Activated T-cell treated with anti-CD3 and anti-CD28 coated beads, Interleukin-2, amount 50 U/mL, for 48 hours (primary cell): ENCODE results near the gene MAML1.
A peak's percentile ranks its signal among the peaks of the same experiment; 100 is the strongest.
"Not testable (repeated sequence)": the region's sequence is repeated elsewhere in the genome, so short reads cannot be mapped to it uniquely, and the experiment has no call there.

ENCODE experiments used
- DNase-seq, 2 experiments: peaks; one replicate each; pipeline ENCODE4 v3.0.0-alpha.2; 2020

Gene MAML1

DNA sequence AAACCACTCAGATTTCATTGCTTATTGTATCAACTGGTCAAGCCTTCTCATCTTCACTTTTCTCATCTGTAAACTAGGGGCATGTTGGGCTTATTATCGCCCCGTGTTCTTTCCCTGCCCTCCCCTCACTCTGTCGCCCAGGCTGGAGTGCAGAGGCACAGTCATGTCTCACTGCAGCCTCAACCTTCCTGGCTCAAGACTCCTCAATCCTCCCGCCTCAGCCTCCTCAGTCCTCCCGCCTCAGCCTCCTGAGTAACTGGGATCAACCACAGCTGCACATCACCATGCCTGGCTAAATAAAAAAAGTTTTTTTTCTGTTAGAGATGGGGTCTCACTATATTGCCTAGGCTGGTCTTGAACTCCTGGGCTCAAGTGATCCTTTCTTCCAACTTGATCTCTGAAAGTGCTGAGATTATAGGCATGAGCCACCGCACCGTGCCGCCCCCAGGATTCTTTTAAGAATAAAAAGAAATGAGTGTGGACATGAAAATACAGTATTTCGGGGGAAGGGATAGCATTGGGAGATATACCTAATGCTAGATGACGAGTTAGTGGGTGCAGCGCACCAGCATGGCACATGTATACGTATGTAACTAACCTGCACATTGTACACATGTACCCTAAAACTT lies 2.0 kb downstream of the MAML1 start:
- peak in 1 of 2 experiments; percentile 22 for DNase-seq

DNA sequence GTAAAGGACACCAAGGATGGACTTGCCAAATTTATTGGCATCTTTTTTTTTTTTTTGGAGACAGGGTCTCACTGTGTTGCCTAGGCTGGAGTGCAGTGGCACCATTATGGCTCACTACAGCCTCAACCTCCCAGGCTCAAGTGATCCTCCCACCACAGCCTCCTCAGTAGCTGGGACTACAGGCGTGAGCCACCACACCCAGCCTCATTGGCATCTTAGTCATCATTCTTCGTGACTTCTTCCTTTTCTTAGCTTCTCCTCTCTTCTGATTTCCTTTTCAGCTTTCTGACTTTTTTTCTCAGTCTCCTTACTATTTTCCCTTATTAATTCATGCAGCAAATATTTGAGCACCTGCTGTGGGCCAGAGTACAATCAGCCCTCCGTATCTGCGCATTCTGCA lies 6.1 kb downstream of the MAML1 start:
- peak in 1 of 2 experiments; percentile 17 for DNase-seq

DNA sequence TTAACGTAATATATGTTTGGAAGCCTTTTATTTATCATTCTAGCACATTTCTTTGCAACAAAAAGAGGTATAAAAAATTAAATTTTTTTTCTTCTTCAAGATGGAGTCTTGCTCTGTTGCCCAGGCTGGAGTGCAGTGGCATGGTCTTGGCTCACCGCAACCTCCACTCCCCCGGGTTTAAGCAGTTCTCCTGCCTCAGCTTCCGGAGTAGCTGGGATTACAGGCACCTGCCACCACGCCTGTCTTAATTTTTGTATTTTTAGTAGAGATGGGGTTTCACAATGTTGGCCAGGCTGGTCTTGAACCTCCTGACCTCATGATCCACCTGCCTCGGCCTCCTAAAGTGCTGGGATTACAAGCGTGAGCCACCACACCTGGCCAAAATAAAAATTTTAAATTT lies 11.5 kb downstream of the MAML1 start:
- not testable (repeated sequence) for DNase-seq

DNA sequence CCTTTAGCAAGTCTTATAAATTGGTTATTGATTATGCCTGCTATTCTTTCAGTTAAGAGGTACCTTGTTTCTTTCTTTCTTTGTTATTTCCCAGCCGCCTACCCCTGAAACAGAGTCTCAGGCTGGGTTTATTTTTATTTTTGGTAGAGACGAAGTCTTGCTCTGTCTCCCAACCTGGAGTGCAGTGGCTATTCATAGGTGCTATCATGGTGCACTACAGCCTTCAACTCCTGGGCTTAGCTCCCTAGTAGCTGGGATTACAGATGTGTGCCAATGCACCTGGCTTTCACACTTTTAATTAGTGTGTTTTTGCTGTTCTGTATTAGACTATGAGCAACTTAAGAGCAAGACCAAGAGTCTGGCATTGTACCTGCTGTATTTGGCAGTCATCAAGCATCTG lies 14.2 kb downstream of the MAML1 start:
- DNase-seq, result no peak

DNA sequence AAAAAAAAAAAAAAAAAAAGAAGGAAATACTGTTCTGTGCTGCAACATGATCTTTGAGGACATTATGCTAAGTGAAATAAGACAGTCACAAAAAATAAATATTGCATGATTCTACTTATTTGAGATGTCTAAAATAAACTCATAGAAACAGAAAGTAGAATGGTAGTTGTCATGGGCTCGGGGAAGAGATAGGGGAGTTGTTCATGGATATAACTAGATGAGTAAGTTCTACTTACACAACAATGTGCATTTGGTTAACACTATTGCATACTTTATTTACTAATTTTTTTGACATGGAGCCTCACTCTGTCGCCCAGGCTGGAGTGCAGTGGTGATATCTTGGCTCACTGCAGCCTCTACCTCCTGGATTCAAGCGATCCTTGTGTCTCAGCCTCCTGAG lies 15.2 kb downstream of the MAML1 start:
- DNase-seq, result no peak

DNA sequence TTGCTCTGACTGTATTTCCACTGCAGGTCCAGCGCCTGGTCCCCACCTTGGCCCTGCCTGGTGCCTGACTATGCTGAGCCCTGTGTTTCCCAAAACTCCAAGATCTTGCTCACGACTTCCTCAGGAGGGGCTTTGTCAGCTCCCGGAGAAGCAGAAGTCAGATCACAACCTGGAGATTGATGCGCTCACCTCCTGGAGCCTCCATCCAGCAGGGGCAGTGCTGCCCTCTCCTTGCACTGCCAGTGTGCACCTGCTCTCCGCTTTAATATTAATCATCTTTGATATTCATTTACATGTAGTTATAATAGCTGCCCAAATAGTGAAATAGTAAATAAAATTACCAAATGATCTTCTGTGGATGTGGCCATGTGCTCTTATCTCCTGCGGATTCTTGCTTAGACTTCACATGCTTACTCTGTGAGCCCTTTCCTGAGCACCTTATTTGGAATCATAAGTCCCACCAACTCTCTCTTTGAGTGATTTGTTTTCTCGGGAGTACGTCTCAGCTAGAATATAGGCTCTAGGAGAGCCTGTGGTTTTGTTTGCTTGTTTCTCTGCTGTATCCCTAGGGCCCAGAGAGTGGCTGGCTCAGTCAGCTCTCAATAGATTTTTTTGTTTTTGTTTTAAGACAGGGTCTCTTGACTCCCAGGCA lies 17.4 kb downstream of the MAML1 start:
- DNase-seq, result peak in 1 of 2 experiments; percentile 13

DNA sequence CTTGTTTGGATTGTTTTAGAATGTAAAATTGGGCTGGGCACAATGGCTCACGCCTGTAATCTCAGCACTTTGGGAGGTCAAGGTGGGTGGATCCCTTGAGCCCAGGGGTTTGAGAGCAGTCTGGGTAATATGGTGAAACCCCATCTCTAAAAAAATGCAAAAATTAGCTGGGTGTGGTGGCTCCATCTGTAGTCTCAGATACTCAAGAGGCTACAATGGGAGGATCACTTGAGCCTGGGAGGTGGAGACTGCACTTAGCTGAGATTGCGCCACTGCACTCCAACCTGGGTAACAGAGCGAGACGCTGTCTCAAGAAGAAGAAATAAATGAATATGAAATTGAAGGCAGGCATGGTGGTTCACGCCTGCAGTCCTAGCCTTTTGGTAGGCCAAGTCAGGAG lies 21.3 kb downstream of the MAML1 start:
- no peak for DNase-seq

DNA sequence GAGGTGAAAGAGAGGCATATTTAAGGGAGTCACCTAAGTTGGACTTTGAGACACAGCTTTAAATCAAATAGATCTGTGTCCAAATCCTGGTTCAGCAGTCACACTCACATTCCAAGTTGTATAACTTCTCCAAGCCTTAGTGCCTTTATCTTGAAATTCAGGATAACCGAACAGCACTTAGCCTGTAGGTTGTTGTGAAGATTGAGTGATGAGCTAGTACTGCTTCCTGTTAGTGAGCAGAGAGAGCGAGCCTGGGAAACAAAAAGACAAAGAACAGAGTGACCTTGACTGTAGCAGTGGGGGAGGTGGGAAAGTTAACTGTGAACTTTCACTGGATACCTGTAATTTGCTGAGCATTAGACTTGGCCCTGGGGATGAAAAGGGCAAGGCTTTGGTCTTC lies 22.4 kb downstream of the MAML1 start:
- DNase-seq, result no peak

DNA sequence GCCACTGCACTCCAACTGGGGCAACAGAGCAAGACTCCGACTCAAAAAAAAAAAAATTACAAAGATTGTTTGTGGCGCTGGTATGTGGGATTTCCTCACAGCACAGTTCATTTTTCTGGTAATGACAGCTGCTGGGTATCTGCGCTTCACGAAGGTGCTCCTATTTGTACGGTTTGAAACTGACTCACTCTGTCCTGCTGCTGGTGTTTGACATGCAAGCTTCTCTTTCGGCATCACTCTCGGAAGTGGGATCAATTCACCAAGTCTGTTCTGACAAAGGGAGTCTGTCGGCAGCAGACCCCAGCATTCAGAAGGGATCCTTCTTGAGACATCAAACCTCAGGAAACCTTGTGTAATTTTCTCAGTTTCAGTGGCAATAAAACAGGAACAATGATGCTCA lies 26.3 kb downstream of the MAML1 start:
- peak in 1 of 2 experiments; percentile 33 for DNase-seq

DNA sequence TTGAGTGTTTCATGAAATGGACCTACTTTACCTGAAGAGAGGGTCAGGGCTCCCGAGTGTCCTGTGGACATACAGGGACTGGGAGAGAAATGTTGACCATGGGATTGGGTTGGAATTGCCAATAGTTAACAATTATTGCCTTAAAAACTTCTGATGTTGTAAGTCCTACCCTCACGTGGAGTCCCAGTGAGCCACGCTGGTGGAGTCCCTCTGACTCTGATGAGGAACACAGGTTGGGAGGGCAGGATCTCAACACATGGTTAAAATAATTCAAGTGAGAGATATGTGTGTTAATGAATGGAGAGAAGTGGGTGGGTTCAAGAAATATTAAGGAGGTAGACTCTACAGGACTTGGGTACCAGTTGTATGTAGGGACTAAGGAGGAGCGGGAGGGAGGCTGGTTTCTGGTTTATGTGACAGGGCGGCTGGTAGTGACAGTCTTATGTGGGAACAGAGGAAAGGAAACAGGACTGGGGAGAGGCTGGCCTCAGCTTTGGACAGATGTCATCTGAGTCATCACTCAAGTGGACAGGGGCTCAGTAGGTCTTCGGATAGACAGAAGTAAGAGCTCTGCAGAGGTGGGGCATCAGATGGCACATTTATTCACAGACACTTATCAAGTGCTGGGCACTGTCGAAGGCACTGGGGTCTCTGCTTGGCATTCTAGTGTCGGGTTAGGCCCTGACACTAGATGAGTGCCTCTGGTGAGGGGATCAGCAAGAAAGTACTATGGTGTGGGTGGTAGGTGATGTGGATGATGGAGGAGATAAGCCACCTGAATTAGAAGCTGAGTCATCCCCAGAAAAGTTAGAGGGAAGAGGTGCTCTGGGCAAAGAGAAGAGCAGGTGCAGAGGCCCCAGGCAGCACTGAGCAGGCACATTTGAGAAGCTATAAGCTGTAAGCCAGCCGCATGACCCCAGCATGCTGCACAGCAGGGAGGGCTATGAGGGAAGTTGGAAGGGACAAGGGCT lies 27.2 kb downstream of the MAML1 start:
- DNase-seq, result peak; percentile 52 to 62

DNA sequence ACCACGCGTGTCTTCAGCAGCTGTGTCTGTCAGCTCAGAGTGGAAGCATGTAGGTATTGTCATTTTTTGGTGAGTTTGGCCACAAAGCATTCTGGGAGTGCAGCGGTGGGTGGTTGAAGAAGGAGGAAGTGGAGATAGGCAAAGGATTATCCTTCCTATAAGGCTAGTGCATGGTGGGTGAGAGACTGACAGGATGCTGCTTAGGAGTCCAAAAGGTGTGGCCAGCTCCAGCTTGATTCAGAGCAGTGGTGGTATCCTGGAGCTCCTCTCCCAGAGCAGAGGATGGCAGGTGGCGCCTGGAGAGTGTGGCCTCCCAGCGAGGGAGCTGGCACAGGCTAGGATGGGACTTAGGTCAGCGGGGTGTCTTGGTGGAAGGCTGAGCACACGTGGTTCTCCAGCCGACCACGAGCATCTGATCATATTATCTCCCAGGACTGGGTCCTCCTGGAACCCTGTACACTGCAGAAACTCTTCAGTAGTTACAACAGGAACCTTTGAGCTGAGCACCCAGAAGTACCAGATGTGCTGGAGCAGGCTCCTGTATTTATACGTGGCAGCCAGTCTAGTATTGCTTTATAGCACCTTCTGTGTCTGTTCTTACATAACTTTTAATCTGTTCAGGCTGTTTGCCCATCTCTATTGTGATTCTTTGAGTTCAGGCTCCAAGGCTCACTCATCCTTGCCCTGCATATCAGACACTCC lies 29.6 kb downstream of the MAML1 start:
- DNase-seq, result peak in 1 of 2 experiments; percentile 36

DNA sequence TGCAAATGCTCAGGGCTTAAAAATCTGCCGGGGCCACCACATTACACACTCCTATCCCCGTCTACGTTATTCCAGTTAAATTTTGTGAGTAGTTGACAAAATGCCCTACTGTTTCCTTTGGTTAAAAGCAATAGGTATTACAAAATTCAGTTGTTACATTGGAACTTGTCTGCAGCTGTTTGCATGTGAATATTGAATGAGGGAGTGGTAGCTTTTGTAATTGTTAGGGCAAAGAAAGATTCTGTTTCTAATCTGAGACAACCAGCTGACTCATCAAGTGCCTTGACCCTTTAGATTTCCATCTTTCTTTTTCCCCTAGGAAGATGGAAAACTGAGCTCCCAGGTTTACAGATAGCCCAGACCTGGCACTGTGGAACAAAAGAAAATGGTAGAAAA lies 30.2 kb downstream of the MAML1 start:
- DNase-seq, result no peak

DNA sequence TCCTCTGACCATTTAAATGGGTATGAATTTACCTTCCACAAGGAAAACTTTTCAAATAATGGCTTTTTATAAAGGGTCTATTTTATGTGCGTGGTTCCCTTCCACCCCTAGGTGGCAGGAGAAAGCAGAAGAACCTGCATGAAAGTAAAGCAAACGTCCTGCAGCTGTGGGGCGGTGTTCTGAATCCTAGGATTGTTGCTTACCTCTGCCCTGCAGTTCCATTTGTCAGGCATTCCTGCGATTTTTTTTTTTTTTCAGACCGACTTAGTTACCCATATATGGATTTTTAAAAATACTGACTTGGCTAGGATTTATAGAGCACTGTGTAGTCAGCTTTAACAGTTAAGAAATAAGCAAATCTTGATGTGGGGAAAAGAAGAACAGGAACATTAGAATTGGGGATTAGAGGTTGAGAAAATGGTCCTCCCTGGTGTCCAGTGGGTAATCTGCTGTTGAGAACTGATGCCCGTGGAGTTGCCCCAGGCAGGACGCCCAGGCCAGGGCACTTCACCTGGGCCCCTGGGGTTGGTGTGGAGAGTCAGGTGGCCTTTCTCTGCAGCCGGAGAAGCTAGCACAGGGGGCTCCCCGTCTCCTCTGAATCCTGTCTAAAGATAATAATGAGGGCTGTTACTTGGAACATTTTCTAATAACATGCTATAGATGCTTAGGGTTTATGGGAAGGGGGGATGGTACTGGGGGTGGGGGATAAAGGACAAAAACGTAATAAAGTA lies 30.8 kb downstream of the MAML1 start:
- peak; percentile 48 to 54 for DNase-seq

DNA sequence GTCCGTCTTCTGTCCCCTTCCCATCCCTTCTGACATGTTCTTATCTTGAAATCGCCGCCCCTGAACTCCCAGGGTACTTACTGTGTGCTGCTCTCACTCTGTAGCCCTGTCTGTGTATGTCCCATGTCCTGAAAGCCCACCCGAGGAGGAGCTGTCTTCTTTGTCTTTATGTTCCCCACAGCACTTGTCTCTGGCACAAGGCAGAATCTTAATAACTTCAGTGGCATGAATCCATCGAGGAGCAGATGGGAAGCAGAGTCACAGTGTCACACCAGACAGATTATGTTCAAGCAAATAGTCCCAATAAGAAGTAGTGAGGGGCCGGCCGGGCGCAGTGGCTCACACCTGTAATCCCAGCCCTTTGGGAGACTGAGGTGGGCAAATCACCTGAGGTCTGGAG lies 31.4 kb downstream of the MAML1 start:
- DNase-seq, result no peak

DNA sequence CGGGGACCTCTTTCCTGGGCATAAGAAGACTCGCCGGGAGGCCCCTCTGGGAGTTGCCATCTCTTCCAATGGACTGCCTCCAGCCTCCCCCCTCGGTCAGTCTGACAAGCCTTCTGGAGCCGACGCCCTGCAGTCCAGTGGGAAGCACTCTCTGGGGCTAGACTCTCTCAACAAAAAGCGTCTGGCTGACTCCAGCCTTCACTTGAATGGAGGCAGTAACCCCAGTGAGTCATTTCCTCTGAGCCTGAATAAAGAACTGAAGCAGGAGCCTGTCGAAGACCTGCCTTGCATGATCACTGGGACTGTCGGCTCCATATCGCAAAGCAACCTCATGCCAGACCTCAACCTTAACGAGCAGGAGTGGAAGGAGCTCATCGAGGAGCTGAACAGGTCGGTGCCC lies 32.8 kb downstream of the MAML1 start:
- DNase-seq, result no peak

DNA sequence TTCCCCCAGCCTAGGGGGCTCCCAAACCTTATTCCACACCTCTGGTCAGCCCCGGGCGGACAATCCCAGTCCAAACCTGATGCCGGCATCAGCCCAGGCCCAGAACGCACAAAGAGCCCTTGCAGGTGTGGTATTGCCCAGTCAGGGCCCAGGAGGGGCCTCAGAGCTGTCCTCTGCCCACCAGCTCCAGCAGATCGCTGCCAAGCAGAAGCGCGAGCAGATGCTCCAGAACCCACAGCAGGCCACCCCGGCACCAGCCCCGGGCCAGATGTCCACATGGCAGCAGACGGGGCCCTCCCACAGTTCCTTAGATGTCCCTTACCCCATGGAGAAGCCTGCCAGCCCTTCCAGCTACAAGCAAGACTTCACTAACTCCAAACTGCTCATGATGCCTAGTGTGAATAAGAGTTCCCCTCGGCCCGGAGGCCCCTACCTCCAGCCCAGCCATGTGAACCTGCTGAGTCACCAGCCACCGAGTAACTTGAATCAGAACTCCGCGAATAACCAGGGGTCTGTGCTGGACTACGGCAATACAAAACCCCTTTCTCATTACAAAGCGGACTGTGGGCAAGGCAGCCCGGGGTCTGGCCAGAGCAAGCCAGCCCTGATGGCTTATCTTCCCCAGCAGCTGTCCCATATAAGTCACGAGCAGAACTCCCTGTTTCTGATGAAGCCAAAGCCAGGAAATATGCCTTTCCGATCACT lies 33.6 kb downstream of the MAML1 start:
- DNase-seq, result no peak

DNA sequence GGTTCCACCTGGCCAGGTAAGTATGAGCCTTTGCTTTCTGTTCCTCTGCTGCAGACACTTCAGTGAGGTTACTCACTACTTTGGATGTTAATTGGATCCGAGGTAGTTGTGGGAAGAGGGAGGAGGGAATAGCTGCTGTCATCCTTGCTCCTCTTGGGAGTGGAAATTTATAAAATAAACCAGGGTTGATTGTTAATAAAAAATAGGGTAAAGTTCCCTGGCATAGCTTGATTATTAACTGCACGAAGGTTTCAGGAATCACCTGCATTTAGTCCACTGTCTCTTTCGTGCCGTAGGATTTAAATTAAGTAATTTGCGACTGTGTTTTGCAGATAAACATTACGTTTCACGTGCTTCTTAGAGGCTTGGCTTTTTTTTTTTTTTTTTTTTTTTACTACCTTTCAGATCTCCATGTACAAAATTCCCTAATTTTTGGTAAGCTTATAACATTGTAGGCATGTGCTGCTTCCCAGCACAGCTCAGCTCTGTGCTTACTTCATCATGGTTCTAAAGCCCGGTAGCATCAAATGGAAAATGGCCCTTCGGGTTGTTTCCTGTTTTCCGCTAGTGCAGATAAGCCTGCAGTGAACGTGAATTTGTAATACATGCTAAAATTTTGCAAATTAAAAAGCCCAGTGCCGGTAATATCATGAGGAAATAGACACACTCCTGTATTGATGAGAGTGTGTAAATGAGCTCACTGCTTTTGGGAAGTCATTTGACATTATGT lies 34.3 kb downstream of the MAML1 start:
- no peak for DNase-seq

DNA sequence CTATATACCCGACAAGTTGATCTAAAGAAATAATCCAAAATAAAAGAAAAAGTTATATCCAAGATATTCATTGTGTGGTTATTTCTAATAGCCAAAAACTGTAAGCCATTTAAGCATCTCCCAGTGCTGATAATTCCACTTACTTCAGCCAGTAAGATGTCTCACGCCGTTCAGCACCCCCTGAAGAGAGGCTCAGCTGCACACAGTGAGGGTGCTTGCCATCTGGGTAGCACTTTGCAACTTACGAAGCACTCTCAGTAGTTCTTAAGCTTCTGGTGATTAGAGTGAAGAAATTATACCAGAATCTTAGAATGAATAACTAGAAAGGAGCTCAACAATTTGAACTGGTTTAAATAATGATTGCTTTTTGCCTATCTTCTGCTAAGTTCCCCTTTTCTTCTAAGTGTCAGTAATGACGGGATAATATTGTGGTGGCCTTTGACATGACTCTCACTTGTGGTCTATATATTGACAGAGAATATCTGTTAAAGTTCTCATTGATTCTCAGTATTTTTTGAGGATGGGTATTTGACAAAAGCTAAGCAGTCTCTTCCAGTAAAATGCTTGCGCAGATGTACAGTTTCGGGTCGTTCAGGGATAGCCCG lies 35.0 kb downstream of the MAML1 start:
- DNase-seq, result no peak

DNA sequence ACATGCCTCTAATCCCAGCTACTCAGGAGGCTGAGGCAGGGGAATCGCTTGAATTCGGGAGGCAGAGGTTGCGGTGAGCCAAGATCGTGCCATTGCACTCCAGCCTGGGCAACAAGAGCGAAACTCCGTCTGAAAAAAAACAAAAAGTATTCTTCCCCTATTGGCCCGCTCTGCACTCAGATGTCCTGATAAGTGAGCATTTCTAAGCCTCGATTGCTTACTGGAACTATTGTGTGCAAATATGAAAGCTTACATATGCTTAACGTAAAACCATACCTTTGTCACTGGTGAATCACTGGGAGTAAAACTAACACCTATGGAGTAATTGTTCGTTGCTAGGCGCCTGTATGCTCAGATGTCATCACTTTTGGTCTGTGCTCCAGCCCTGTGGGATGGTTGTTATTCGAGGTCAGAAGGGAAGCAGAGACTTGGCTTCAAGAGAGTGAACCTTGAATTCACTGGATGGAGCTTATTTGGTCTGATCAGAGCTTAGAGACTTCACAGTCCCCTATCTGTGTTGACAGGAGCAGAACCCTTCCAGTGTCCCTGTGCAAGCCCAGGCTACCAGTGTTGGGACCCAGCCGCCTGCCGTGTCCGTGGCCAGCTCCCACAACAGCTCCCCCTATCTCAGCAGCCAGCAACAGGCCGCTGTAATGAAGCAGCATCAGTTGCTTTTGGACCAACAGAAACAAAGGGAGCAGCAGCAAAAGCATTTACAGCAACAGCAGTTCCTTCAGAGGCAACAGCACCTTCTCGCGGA lies 35.9 kb downstream of the MAML1 start:
- DNase-seq, result peak; percentile 31 to 42

DNA sequence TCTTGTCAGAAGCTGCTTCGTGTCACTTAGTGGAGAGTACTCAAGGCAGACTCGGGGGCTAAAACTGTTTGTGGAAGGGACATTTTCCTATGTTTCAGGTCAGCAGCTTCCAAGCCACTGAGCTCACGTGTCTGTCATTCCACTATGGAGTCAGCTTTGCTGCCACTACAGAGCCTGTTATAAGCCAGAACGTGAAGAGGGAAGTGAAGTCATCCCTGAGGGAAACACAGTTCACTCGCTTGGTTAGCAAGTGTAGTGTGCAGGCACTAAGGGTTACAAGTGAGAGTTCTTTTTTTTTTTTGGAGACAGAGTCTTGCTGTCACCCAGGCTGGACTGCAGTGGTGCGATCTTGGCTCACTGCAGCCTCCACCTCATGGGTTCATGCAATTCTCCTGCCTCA lies 36.6 kb downstream of the MAML1 start:
- no peak for DNase-seq
